ENCODE measurements around the gene CORO2B.

CORO2B gene

DNA sequence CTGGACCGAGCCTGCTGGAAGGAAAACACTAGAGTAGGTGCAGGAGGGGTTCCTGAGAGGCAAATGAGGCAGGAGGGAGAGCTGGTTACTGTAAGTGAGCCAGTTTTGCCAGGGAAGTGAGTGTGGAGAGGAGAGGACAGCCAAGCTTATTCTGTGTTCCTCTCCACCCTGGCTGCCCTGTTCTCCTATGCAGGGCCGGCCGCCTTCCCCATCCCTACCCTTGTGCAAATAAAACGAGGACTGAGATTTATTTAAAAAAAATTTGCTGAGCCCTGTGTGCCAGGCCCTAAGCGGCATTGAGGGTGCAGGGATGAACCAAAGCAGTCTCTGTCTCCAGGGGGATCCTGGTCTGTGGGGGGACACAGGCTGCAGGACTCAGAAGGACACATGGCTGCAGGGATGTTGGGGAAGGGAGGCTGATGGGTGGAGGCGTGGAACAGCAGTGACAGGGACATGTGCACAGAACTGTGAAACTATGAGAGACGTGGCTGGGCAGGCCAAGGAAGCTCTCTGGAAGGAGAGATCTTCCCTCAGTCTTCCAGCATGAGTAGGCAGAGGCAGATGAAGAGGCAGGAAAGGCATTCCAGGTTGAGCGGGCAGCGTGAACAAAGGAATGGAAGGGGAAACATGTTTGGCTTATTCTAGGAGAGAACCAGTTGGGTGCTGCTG lies 12.1 kb downstream of the CORO2B start:
- TF ChIP-seq, protein P1, sequence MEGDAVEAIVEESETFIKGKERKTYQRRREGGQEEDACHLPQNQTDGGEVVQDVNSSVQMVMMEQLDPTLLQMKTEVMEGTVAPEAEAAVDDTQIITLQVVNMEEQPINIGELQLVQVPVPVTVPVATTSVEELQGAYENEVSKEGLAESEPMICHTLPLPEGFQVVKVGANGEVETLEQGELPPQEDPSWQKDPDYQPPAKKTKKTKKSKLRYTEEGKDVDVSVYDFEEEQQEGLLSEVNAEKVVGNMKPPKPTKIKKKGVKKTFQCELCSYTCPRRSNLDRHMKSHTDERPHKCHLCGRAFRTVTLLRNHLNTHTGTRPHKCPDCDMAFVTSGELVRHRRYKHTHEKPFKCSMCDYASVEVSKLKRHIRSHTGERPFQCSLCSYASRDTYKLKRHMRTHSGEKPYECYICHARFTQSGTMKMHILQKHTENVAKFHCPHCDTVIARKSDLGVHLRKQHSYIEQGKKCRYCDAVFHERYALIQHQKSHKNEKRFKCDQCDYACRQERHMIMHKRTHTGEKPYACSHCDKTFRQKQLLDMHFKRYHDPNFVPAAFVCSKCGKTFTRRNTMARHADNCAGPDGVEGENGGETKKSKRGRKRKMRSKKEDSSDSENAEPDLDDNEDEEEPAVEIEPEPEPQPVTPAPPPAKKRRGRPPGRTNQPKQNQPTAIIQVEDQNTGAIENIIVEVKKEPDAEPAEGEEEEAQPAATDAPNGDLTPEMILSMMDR (IDR thresholded peaks at IDR 0.05) = no peak
- Histone ChIP-seq H3K9me3 (no peaks in the 10 kb centered on the region), H3K27ac (no peak overlapping the region), H3K4me3 (ENCODE audit: low read depth in 1 of 2, low read length in 1 of 2) (no peak overlapping the region), H3K27me3 (peaks cover 44% of the 10 kb centered on the region), H3K4me1 (ENCODE audit: control insufficient read depth in 1 of 2, insufficient read depth in 1 of 2, low read depth in 1 of 2, low read length in 1 of 2) (no peaks in the 10 kb centered on the region), H3K36me3 (no peaks in the 10 kb centered on the region)

DNA sequence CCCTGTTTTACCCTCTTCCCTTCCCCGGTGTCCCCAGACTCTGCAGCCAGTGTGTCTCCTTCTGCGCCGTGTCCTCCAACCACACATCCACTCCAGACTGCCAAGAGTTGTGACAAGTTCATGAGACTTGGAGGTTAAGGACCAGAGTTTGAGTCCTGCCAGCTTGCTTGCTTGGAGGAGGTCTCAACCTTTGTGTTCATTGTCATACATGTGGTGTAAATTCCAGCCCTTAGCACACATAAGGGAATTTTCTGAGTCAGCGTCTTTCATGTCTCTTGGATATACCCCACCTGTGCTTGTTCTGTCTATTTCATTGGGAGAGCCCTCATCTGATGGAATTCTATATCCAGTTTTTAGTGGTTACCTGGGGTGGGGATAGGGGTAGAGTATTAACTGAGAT lies 13.3 kb downstream of the CORO2B start:
- H3K27ac ChIP-seq = no peak overlapping the region
- no peaks in the 10 kb centered on the region for H3K4me1 ChIP-seq (ENCODE audit: control insufficient read depth in 1 of 2, insufficient read depth in 1 of 2, low read depth in 1 of 2, low read length in 1 of 2)
- TF ChIP-seq, protein P1 (IDR thresholded peaks at IDR 0.05) = no peak

DNA sequence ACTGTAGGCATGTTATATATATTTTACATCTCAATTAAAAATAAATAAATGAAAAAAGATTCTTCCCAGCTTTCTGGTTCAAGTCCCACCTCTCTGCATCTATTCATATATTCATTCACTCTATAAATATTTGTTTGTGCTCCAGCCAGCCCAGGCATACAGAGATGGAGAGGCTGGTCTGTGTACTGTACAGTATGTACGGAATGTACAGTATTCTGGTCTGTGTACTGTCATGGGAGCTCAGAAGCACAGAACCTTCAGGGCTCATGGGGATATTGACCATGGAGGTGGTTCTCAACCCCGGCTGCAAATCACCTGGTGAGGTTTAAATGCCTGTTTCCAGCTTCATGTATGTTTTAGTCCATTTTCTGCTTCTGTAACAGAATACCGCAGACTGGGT lies 13.8 kb downstream of the CORO2B start:
- no peaks in the 10 kb centered on the region for H3K4me1 ChIP-seq (ENCODE audit: control insufficient read depth in 1 of 2, insufficient read depth in 1 of 2, low read depth in 1 of 2, low read length in 1 of 2)
- no peaks in the 10 kb centered on the region for H3K36me3 ChIP-seq
- no peak overlapping the region for H3K27ac ChIP-seq
- TF ChIP-seq, protein P1 (IDR thresholded peaks at IDR 0.05) = no peak
- H3K27me3 ChIP-seq = peaks cover 44% of the 10 kb centered on the region
- no peaks in the 10 kb centered on the region for H3K9me3 ChIP-seq
- H3K4me3 ChIP-seq (ENCODE audit: low read depth in 1 of 2, low read length in 1 of 2) = no peak overlapping the region

More for the DNA sequence above, 13.3 kb downstream of the CORO2B start:
- no peaks in the 10 kb centered on the region for H3K36me3 ChIP-seq
- H3K27me3 ChIP-seq = peaks cover 44% of the 10 kb centered on the region
- H3K9me3 ChIP-seq = no peaks in the 10 kb centered on the region
- H3K4me3 ChIP-seq (ENCODE audit: low read depth in 1 of 2, low read length in 1 of 2) = no peak overlapping the region

DNA sequence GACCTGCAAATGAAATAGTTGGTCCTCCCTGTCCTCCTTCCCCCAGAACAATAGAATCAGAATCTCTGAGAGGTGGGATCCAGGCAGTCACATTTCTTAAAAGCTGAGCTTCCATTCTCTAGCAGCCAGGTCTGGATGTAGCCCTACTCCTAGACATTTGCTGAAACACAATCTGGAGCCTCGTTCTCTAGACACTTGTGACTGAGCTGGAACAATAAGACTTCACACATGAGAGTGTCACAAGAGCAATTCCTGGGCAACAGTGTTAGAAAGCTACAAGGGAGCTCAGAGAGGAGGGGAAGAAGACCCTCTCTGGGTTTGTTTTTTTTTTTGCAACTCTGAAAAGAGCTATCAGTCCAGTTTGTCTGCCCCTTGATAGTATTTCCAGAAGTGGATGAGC lies 14.5 kb downstream of the CORO2B start:
- H3K36me3 ChIP-seq = no peaks in the 10 kb centered on the region
- no peak overlapping the region for H3K27ac ChIP-seq
- no peaks in the 10 kb centered on the region for H3K4me1 ChIP-seq (ENCODE audit: control insufficient read depth in 1 of 2, insufficient read depth in 1 of 2, low read depth in 1 of 2, low read length in 1 of 2)
- peaks cover 43% of the 10 kb centered on the region for H3K27me3 ChIP-seq
- no peaks in the 10 kb centered on the region for H3K9me3 ChIP-seq
- TF ChIP-seq, protein P1 (IDR thresholded peaks at IDR 0.05) = no peak
- H3K4me3 ChIP-seq (ENCODE audit: low read depth in 1 of 2, low read length in 1 of 2) = no peak overlapping the region

DNA sequence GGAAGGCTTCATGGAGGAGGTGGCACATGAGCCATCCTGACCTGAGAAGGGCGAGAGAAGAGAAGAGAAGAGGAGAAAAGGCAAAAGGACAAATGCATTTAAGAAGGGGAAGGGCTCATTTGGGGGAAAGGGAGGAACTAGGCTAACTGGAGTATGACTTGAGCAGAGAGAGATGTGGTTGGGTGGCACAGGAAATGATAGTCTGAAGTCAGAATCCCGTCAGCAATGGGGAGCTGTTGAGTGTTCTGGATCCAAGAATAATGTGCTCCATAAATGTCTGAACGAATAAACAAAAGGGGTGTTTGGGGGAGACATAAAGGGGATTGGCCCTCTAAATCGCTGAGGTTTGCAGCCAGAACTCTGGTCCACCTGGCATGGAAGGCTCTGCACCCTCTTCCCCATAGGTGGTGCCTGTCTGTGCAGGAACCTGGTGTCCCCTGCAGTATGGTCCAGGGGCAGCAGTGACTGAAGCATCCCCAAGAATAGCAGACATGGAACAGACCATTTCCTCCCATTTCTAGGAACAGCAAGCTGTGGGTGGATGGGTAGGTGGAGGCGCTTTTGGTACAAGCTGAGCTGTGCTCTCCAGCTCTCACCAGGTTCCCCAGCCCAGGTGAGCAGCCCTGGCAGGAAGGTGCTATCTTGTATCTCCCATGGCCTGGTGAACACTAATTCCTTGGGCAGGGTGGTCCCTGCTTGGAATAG lies 15.2 kb downstream of the CORO2B start:
- Histone ChIP-seq H3K4me1 (ENCODE audit: control insufficient read depth in 1 of 2, insufficient read depth in 1 of 2, low read depth in 1 of 2, low read length in 1 of 2) (no peaks in the 10 kb centered on the region), H3K9me3 (no peaks in the 10 kb centered on the region), H3K27ac (no peak overlapping the region), H3K4me3 (ENCODE audit: low read depth in 1 of 2, low read length in 1 of 2) (no peak overlapping the region), H3K36me3 (no peaks in the 10 kb centered on the region), H3K27me3 (peaks cover 43% of the 10 kb centered on the region)
- TF ChIP-seq, protein P1 (IDR thresholded peaks at IDR 0.05) = no peak
